PFSK-1 (cell line): ENCODE measurements around the gene PARP4.

ENCODE experiments used
- POLR2AphosphoS5 ChIP-seq: IDR thresholded peaks from 2 replicates; pipeline ENCODE4 v1.6.1; 2012; ENCODE audit warnings: low read depth, mild to moderate bottlenecking, control low read depth, low read length, moderate library complexity
- SIN3A ChIP-seq: IDR thresholded peaks from 2 replicates; pipeline ENCODE4 v1.6.1; 2012; ENCODE audit warnings: mild to moderate bottlenecking, low read length, moderate library complexity, borderline replicate concordance; ENCODE audit not compliant: insufficient read depth
- TAF1 ChIP-seq: IDR thresholded peaks from 2 replicates; pipeline ENCODE4 v1.6.1; 2012; ENCODE audit warnings: low read length, control low read depth, borderline replicate concordance; ENCODE audit not compliant: insufficient read depth

GRCh38 chr13:24503379-24503696, 9.2 kb downstream of the PARP4 start:
- TF ChIP-seq SIN3A = no peak
- TF ChIP-seq POLR2AphosphoS5 = no peak
- no peak for TF ChIP-seq TAF1
